DMS53 (cell line): ENCODE results near the gene CD81.

Experiments
- DNase-seq: peaks from one replicate; lab custom pipeline; 2025; lab: John Stamatoyannopoulos, UW

CD81 gene

DNA sequence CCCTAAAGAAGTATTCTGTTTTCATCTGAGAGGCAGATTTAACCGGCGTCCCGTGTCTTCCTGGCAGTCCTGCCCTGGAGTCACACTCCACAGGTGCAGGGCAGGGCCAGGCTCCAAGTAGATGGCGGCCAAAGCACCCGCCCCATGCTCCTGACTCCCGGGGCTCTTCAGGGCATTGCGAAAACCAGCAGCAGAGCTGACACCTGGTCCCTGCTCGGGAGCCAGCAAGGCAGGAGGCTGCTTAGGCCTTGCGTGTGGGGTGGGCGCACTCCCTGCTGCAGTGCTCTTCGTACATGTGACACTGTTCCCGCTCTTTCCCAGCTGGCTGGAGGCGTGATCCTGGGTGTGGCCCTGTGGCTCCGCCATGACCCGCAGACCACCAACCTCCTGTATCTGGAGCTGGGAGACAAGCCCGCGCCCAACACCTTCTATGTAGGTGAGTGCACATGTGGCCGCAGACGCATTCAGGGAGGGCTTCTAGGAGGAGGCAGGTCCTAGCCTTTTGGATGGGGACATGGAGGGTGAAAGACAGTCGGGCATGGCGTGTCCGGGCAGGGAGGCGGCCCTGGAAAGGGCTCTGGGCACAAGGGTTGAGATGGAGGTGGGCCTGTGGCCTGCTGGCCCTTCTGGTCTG, 13.1 kb downstream of the CD81 start:
- no peak for DNase-seq

DNA sequence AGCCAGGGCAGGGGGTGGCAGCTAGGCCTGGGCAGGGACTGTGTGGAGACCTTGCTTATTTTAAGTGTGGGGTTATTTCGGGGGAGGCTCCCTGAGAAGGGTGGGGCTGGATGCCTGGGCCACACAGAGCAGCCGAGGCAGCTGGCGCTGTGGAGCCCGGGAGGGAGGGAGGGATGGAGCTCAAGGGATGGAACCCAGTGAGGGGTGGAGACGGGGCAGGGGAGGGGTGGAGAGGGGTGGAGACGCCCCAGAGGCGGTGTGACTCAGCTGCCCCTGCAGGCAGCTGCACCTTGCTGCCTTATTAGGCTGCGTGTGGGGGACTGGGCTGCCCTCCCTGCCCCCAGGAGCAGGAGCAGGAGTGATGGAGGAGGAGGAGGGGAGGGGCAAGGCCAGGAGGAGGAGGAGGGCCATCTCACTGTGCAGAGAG, 13.6 kb downstream of the CD81 start:
- DNase-seq = no peak

DNA sequence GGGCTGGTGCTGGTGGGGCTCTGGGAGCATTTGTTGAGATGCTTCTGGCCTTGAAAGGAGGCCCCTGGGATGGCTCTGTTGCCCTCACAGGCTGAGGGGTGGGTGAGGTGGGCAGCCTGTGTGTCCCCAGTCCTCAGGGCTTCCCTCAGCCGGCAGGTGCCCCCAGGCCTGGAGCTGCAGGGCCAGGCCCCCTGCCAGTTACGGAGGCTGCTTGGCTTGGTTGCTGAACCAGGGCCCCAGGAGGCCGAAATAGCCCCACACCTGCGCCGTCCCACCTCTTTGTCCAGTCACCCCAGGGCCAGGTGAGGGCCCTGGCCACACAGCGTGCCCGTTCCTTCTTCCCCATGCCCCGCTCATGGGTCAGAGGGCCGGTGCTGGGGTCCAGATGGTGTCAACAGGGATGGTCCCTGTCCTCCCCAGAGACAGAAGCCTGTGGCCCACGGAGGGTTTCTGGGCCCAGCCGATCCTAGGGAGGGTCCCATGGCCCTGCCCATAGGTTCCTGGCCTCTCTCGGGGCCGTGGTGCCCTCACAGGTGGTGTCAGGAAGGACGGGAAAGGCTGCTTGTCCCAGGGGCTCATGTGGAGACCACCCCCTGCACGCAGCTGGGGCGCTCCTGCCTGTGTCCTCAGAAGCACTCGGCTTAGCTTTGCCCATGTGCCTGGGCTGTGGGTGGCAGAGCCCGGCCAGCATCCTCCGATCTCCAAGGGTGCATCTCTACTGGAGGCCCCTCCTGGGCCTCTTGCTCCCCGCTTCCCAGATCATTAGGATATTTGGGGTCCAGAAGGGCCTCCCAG, 14.3 kb downstream of the CD81 start:
- DNase-seq = no peak

DNA sequence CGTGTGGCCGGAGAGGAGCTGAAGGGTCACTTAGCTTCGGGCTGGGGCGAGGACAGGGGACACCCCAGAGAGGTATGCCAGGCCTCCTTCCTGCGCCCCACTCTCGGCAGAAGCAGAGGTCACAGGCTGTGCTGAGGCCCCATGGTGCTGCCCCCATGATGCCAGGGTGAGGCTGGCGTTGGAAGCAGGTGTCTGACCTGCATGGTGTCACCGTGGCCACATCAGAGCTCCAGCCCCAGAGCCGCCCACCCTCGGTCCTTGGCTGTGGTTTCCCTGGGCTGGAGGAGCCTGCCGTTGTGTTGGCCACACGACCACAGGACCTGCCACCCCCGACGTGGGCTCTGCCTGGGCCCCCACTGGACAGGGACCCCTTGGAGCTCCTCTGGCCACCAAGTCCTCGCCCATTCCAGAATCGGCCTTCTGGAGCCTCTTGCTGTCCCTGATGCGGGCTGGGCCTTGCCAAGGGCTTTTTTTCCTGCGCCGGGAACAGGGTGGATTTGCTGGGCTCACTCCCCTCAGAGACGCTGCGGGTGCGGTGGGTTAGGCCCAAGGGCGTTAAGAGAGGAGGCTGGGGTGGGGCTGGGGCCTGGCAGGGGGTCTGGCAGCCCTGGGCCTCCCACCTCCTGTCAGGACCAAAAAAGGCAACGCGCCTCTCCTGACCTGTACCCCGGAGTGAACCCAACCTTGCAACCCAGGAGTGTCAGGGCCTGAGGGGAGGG, 15.3 kb downstream of the CD81 start:
- no peak for DNase-seq

DNA sequence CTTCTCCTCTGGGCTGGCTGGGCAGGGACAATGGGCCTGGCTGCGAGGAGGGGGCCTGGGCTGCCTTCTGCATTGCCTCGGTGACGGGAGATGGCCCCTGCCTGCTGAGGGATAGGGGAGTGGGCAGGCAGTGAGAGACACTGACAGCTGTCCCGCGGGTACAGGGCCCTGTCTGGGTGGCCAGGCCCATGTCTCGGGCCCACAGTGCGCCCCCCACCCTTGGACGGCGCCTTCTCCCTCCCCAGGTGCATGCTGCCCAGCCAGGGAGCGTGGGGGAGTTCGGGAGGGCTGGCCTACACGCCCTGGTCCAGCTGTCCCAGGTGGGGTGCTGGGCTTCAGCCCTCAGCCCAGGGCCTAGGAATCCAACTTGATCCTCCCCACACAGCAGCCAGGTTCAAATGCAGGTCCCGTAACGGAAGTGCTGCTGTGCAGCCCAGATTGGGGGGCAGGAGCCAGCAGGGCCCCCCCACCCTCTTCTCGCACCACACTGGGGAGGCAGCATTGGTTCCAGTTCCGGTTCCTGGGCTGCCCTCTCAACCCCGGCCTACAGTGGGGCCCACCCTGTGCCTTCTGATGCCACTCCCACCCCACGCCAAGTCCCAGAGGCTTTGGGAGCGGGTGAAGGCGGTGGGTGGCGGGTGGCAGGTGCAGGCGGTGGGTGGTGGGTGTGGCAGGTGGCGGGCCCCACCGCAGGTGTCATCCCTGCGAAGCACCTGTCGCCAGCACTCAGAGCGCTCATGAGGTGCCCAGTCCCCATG, 16.2 kb downstream of the CD81 start:
- DNase-seq = no peak

DNA sequence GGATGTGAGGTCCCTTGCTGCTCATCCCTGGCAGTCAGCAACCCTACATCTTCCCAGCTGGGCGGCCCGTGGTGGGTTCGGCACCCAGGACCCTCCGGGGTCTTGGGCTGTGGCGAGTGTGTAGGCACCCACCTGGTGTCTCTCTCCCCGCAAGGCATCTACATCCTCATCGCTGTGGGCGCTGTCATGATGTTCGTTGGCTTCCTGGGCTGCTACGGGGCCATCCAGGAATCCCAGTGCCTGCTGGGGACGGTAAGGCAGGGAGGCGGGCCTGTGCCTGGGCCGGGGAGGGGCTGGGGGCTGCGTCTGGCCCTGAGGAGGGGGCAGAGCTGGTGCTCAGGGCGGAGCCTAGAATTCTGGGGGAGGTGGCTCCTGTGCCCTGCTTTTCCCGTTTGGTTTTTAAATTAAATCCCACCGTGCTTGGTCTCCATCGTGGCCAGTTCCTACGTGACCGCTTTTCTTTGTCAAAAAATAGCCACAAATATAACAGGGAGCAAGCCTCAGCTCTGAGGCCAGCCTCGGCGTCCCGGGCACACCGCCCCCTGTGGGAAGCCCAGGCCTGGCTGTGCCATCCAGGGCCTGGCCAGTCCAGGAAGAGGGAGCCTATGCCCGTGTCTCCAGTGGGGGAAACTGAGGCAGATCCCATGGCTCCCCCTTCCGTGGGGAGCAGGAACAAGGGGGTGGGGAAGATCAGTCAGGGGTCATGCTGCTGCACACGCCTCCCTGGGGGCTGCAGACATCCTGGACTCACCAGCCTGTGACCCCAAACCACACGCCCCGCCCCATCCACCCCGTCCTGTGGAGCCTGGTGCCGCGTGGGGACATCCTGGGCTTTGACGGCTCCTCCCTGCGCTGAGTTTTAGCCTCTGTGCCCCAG, 17.1 kb downstream of the CD81 start:
- DNase-seq = no peak

DNA sequence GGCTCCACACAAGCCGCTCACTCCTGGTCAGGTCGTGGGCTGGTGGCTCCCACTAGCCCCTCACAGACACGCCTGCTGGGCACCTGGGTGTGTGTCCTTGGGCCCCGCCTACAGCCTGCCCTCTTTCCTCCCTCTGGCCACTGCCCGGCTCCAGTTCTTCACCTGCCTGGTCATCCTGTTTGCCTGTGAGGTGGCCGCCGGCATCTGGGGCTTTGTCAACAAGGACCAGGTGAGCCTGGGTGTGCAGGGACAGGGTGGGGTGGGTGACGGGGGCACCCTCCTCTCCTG, 17.7 kb downstream of the CD81 start:
- DNase-seq = no peak

DNA sequence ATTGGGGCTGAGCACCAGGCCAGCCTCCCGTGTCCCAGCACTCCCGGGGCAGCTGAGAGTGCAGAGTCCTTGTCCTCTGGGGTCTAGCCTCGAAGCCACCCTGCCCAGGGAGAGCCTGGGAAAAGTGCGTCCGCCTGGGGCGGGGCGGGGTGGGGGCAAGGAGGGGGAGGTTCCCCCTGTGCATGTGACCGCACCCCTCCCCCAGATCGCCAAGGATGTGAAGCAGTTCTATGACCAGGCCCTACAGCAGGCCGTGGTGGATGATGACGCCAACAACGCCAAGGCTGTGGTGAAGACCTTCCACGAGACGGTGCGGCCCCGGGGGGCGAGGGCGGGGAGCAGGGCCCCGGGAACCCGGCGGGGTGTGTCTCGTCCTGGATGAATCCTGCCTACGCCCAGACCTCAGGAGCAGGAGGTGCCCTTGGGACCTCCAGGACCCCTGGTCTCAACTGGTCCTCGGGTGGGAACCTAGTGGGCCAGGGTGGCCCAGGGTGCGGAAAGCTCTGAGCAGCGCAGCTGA, 18.2 kb downstream of the CD81 start:
- no peak for DNase-seq

DNA sequence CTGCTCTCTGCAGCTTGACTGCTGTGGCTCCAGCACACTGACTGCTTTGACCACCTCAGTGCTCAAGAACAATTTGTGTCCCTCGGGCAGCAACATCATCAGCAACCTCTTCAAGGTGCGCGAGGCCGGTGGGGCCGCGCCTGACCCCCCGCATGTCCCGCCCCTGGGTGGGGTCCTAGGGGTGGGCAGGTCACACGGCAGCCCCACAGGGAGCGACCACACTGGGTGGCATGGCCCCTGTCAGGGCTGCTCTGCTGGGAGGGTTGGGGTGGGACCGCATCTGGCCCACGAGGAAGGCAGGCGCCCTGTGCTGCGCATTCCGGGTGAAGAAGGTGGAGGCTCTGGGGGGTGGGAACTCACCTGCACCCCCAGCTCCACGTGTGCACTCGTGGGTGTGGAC, 18.7 kb downstream of the CD81 start:
- no peak for DNase-seq

DNA sequence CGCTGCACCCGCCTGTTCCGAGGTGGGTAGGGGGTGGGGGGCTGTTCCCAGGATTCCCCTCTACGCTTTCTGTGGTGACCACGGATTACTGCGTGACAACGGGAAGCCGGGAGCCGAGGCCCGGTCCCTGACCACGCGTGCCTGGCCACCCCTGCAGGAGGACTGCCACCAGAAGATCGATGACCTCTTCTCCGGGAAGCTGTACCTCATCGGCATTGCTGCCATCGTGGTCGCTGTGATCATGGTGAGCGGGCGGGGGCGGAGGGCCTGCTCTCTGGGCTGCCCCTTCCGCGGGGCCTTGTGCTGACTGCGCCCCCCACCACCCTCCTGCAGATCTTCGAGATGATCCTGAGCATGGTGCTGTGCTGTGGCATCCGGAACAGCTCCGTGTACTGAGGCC, 19.4 kb downstream of the CD81 start:
- no peak for DNase-seq

DNA sequence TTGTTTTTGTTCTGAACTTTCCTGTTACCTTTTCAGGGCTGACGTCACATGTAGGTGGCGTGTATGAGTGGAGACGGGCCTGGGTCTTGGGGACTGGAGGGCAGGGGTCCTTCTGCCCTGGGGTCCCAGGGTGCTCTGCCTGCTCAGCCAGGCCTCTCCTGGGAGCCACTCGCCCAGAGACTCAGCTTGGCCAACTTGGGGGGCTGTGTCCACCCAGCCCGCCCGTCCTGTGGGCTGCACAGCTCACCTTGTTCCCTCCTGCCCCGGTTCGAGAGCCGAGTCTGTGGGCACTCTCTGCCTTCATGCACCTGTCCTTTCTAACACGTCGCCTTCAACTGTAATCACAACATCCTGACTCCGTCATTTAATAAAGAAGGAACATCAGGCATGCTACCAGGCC, 19.9 kb downstream of the CD81 start:
- no peak for DNase-seq

DNA sequence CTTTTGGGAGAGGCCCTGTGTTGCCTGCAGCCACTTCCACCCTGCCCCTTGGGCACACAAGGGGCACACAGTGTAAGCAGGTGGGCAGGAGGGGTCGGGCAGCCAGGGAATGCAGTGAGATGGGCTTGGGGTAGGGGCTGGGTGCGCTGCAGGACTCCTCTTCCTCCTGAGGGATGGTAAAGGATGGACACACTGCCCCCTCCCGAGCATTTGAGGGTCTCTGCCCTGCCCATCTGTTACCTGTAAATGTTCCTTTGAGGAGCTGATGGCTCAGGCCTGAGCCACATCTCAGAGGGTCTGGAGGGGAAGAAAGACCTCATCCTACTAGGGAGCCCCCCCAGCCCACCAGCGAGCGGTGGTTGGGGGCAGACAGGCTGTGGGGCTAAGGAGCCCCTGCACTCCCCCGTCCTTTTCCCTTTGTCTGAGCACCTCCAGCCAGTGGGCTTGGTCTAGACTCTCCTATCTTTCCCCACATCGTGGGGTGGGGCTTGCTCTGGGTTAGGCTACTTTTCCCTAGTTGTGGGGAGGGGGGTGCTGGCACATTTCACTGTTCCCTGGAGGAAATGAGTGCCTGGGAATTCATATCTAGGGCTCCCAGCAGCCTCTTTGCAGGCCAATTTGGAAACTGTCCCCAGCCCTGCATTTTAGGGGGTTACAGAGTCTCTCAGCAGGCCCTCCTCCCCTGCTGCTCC, 21.7 kb downstream of the CD81 start:
- DNase-seq = no peak

DNA sequence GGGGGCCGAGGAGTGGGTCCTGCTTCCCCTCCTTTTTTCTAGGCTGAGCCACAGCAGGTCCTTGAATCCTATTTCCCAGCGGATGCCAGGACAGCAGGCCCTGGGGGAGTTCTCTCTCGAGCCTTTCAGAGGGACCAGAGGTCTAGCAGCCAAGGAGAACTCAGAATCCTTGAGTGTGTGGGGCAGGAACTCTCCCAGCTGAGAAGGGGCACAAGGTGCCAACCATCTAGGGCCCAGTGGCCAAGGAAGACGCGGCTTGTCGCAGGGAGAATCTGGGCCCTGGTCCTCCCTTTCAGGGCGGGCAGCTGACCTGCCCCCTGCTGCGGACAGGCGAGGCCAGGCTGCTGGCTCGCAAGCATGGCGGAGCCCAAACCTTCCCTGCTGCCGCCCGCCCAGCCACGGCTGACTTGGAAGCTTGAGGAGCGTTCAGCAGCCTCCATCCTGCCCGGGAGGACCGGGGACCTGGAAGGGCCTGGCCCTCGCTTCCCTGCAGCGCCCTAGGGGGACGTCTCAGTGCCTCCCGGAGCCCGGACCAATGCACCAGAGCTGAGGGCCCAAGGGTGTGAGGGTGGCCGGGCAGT, 22.5 kb downstream of the CD81 start:
- DNase-seq = peak; percentile 72

DNA sequence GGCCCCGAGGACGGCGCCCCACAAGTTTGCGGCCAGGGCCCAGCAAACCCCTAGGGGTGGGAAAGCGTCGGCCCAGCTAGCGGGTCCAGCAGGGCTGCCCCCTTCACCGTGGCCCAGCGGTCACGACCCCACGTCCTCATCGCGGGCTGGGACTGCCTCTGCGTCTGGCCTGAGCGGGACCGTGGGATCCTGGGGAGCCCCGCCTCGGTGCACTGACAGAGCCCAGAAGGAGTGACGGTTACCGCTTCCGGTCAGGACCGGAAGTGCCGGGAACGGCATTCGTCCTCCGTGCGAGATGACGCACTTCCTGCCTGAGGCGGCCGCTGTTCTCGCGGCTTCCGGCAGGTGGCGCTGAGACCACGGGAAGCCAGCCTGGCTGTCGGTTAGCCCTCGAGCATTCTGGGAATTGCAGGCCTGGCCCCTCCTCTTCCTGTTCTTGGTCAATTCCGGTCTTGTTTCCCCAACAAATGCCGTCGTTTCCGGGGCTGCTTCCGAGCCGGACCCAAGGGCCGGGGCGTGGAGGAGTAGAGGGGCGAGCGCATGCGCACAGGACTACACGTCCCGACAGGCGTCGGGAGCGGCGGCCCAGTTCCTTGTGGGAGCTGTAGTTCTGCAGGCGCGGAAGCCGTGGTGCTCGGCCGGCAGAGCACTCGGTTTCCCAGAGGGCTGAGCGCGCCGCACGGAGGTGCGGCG, 23.1 kb downstream of the CD81 start, which contains the start of gene TSSC4:
Gene TSSC4 (plus strand): TSS at position 682 of the 693 bp plus-strand sequence. CDS start 1,884 bp downstream, outside the sequence.
- DNase-seq = peak; percentile 100

DNA sequence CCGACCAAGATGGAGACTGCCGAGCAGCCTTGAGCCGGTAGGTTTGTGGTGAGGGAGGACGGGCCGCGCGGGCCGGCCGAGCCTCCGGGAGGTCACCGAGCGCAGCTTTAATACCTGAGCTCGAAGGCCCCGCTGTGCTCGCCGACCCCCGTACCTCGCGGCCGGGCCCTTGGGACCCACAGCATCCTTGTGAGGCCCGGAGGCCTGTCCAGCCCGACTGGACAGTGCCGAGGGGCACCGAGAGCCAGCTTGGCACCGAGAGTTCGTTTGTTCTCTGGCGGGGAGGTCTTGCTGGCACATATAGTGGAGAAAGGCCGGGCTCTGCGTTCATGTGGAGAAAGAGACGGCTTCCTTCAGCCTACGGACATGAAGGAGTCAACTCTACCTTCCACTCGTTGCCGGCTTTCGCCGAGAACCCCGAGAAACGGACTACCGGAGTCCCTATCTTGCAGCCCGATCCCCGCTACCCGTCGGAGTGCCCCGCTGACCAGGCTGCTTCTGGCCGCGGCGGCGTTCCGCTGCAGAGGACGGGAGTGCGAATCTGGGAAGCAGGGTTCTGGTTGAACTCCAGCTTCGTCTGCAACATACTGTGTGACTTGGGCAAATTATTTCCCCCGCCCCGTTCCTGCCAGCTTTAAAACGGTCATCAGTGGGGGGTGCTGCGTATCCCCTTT, 23.8 kb downstream of the CD81 start:
- peak; percentile 61 for DNase-seq

DNA sequence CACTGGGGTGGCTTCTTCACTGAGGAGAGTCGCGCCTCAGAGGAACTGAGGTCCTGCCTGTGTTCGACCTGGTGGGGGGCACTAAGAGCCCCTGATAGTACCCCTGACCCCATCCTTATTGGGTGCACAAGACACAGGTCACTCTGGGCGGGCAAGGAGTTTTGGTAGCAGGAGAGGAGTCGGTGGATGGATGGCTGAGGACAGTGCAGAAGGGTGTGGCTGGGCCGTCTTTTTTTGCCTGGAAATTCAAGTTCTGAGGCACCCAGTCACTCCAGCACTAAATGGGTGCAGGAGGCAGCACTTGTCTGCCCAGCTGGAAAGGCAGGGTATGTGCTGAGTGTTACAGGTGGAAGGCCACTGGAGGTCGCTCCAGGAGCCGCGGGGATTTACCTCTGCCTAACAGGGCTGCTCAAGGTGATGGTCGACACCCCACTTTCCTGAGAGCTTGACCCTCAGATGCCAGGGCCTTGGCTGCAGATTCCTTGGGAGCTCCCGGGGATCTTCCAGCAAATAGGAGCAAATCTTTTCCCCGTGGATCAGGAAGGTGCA, 24.4 kb downstream of the CD81 start:
- DNase-seq = peak; percentile 45

DNA sequence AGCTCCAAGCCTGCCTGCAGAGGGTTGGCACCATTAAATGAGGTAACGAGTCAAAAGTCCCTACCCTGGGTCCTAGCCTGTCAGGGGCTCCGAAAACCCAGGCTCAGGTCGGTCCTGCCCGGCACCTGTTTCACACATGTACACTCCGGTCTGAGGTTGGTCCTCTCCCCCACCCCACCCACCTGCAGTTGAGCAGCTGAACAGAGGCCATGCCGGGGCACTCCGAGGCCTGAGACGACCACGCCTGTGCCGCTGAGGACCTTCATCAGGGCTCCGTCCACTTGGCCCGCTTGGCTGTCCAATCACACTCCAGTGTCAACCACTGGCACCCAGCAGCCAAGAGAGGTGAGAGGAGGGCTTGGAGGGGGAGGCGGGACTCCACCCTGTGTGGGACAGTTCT, 25.0 kb downstream of the CD81 start:
- DNase-seq = no peak

DNA sequence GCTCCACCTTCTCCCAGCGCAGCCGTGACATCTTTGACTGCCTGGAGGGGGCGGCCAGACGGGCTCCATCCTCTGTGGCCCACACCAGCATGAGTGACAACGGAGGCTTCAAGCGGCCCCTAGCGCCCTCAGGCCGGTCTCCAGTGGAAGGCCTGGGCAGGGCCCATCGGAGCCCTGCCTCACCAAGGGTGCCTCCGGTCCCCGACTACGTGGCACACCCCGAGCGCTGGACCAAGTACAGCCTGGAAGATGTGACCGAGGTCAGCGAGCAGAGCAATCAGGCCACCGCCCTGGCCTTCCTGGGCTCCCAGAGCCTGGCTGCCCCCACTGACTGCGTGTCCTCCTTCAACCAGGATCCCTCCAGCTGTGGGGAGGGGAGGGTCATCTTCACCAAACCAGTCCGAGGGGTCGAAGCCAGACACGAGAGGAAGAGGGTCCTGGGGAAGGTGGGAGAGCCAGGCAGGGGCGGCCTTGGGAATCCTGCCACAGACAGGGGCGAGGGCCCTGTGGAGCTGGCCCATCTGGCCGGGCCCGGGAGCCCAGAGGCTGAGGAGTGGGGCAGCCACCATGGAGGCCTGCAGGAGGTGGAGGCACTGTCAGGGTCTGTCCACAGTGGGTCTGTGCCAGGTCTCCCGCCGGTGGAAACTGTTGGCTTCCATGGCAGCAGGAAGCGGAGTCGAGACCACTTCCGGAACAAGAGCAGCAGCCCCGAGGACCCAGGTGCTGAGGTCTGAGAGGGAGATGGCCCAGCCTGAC, 26.0 kb downstream of the CD81 start:
- no peak for DNase-seq
